T-helper 9 cell (primary cell): ENCODE results near the gene LARGE1.

Experiments
- DNase-seq: peaks from one replicate; pipeline ENCODE4 v3.0.0-alpha.2; 2020

LARGE1 gene

GRCh38 chr22:33275073-33275443 is 645.2 kb downstream of the LARGE1 start:
- DNase-seq, result no peak

- no peak for DNase-seq
Observed at GRCh38 chr22:33274214-33275072, 645.8 kb downstream of the LARGE1 start.

- no peak for DNase-seq
Observed at GRCh38 chr22:33272871-33273270, 647.4 kb downstream of the LARGE1 start.

- DNase-seq, result no peak
Observed at GRCh38 chr22:33272180-33272579, 648.1 kb downstream of the LARGE1 start.

- no peak for DNase-seq
Observed at GRCh38 chr22:33271390-33272161, 648.7 kb downstream of the LARGE1 start.

- DNase-seq, result no peak
Observed at GRCh38 chr22:33270596-33270995, 649.7 kb downstream of the LARGE1 start.

GRCh38 chr22:33261699-33262098 is 658.6 kb downstream of the LARGE1 start:
- DNase-seq, result no peak

- no peak for DNase-seq
Observed at GRCh38 chr22:33260498-33260897, 659.8 kb downstream of the LARGE1 start.

- no peak for DNase-seq
Observed at GRCh38 chr22:33255791-33256190, 664.5 kb downstream of the LARGE1 start.

GRCh38 chr22:33248948-33249347 is 671.3 kb downstream of the LARGE1 start:
- DNase-seq, result no peak

GRCh38 chr22:33247758-33248157 is 672.5 kb downstream of the LARGE1 start:
- no peak for DNase-seq

- no peak for DNase-seq
Observed at GRCh38 chr22:33242078-33242477, 678.2 kb downstream of the LARGE1 start.

GRCh38 chr22:33240888-33241475 is 679.3 kb downstream of the LARGE1 start:
- DNase-seq, result no peak

- DNase-seq, result no peak
Observed at GRCh38 chr22:33232071-33232470, 688.2 kb downstream of the LARGE1 start.

- DNase-seq, result no peak
Observed at GRCh38 chr22:33227791-33228190, 692.5 kb downstream of the LARGE1 start.

GRCh38 chr22:33224841-33225240 is 695.4 kb downstream of the LARGE1 start:
- no peak for DNase-seq
